ENCODE data around the gene TMEM14B.
A peak's percentile ranks its signal among the peaks of the same experiment; 100 is the strongest.

Gene TMEM14B

GRCh38 chr6:10721850-10722569 lies 25.6 kb upstream of the TMEM14B start:
- DNase-seq (ENCODE audit: insufficient read length, low spot score) (no peak), FAIRE-seq (no peak)
- TF ChIP-seq CTCF (IDR thresholded peaks at IDR 0.05; ENCODE audit: insufficient read depth, missing control alignments): no peak

- TF ChIP-seq CTCF (IDR thresholded peaks at IDR 0.05; ENCODE audit: insufficient read depth, missing control alignments): no peak
- no peak for DNase-seq (ENCODE audit: insufficient read length, low spot score)
- no peak for FAIRE-seq
Observed at GRCh38 chr6:10722570-10722819, 25.1 kb upstream of the TMEM14B start.

- FAIRE-seq (no peak), DNase-seq (ENCODE audit: insufficient read length, low spot score) (peak; percentile 92)
- no peak for TF ChIP-seq CTCF (IDR thresholded peaks at IDR 0.05; ENCODE audit: insufficient read depth, missing control alignments)
Observed at GRCh38 chr6:10722820-10723566, 24.6 kb upstream of the TMEM14B start, which contains the start of gene TMEM14C. TSS of gene TMEM14C (plus strand) at chr6:10723070. CDS start at chr6:10724614, 1,544 bp downstream.

GRCh38 chr6:10723567-10723881 lies 24.1 kb upstream of the TMEM14B start:
- no peak for DNase-seq (ENCODE audit: insufficient read length, low spot score)
- no peak for FAIRE-seq
- no peak for TF ChIP-seq CTCF (IDR thresholded peaks at IDR 0.05; ENCODE audit: insufficient read depth, missing control alignments)

- TF ChIP-seq CTCF (IDR thresholded peaks at IDR 0.05; ENCODE audit: insufficient read depth, missing control alignments): no peak
- DNase-seq (ENCODE audit: insufficient read length, low spot score): no peak
- FAIRE-seq: no peak
Observed at GRCh38 chr6:10725044-10725443, 22.6 kb upstream of the TMEM14B start.

GRCh38 chr6:10725716-10726115 lies 21.9 kb upstream of the TMEM14B start:
- DNase-seq (ENCODE audit: insufficient read length, low spot score) (no peak), FAIRE-seq (no peak)
- TF ChIP-seq CTCF (IDR thresholded peaks at IDR 0.05; ENCODE audit: insufficient read depth, missing control alignments): no peak

GRCh38 chr6:10730254-10730653 lies 17.4 kb upstream of the TMEM14B start:
- FAIRE-seq (no peak), DNase-seq (ENCODE audit: insufficient read length, low spot score) (no peak)
- TF ChIP-seq CTCF (IDR thresholded peaks at IDR 0.05; ENCODE audit: insufficient read depth, missing control alignments): no peak

Measured in D721Med (cell line).